ENCODE results near the gene TEX13D. TPM values are rescaled to one million over a fixed set of nuclear protein-coding genes. Genes with fewer than 3 reads are reported as not detected.

The TEX13D gene
- total and polyA plus RNA-seq, 2 experiments from 2014 or later = not detected

DNA sequence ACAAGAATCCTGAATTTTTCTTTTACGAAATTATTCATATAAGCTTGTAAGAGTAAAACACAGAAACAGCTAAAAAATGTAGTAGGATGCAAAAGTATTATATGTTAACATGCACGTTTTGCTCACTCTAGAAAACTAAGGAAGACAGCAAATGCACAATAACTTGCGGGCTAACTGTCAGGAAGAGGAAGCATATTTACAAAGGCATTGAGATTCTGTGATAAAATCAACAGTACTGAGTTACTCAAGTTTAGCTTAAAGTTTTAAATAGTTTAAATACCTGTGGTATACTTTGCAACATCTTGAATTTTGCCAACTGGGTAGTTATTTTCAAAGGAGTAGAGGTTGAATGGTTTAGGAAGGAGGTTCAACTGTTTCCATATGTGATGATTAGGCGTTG, 50.9 kb downstream of the TEX13D start:
- DNase-seq (ENCODE audit: low spot score) (no peak), ATAC-seq (no peak)
- H3K4me1 ChIP-seq (ENCODE audit: insufficient read depth) = peaks cover under 1% of the 10 kb centered on the region; the same call in 1 of the 2 replicates
- H3K27ac Mint-ChIP-seq = no peak overlapping the region
- TF ChIP-seq STAT1 (IDR thresholded peaks at IDR 0.05; ENCODE audit: unreplicated experiment) = no peak
- no peak for TF ChIP-seq ZNF331 (CRISPR knock-in tag; IDR thresholded peaks at IDR 0.05; ENCODE audit: low read depth)
- TF ChIP-seq, protein P1, sequence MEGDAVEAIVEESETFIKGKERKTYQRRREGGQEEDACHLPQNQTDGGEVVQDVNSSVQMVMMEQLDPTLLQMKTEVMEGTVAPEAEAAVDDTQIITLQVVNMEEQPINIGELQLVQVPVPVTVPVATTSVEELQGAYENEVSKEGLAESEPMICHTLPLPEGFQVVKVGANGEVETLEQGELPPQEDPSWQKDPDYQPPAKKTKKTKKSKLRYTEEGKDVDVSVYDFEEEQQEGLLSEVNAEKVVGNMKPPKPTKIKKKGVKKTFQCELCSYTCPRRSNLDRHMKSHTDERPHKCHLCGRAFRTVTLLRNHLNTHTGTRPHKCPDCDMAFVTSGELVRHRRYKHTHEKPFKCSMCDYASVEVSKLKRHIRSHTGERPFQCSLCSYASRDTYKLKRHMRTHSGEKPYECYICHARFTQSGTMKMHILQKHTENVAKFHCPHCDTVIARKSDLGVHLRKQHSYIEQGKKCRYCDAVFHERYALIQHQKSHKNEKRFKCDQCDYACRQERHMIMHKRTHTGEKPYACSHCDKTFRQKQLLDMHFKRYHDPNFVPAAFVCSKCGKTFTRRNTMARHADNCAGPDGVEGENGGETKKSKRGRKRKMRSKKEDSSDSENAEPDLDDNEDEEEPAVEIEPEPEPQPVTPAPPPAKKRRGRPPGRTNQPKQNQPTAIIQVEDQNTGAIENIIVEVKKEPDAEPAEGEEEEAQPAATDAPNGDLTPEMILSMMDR (conservative IDR thresholded peaks at IDR 0.05; ENCODE audit: low read depth in 2 of 2) = no peak
- TF ChIP-seq POLR2AphosphoS5 (IDR thresholded peaks at IDR 0.05; ENCODE audit: low read depth) = no peak
- TF ChIP-seq, protein P2, sequence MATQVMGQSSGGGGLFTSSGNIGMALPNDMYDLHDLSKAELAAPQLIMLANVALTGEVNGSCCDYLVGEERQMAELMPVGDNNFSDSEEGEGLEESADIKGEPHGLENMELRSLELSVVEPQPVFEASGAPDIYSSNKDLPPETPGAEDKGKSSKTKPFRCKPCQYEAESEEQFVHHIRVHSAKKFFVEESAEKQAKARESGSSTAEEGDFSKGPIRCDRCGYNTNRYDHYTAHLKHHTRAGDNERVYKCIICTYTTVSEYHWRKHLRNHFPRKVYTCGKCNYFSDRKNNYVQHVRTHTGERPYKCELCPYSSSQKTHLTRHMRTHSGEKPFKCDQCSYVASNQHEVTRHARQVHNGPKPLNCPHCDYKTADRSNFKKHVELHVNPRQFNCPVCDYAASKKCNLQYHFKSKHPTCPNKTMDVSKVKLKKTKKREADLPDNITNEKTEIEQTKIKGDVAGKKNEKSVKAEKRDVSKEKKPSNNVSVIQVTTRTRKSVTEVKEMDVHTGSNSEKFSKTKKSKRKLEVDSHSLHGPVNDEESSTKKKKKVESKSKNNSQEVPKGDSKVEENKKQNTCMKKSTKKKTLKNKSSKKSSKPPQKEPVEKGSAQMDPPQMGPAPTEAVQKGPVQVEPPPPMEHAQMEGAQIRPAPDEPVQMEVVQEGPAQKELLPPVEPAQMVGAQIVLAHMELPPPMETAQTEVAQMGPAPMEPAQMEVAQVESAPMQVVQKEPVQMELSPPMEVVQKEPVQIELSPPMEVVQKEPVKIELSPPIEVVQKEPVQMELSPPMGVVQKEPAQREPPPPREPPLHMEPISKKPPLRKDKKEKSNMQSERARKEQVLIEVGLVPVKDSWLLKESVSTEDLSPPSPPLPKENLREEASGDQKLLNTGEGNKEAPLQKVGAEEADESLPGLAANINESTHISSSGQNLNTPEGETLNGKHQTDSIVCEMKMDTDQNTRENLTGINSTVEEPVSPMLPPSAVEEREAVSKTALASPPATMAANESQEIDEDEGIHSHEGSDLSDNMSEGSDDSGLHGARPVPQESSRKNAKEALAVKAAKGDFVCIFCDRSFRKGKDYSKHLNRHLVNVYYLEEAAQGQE (IDR thresholded peaks at IDR 0.05; ENCODE audit: unreplicated experiment) = no peak
- TF ChIP-seq, protein P3, sequence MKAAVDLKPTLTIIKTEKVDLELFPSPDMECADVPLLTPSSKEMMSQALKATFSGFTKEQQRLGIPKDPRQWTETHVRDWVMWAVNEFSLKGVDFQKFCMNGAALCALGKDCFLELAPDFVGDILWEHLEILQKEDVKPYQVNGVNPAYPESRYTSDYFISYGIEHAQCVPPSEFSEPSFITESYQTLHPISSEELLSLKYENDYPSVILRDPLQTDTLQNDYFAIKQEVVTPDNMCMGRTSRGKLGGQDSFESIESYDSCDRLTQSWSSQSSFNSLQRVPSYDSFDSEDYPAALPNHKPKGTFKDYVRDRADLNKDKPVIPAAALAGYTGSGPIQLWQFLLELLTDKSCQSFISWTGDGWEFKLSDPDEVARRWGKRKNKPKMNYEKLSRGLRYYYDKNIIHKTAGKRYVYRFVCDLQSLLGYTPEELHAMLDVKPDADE (IDR thresholded peaks at IDR 0.05) = no peak
- TF ChIP-seq EZH2phosphoT487 (IDR thresholded peaks at IDR 0.05; ENCODE audit: unreplicated experiment) = no peak
- no peak for TF ChIP-seq NANOG (IDR thresholded peaks at IDR 0.05; ENCODE audit: borderline replicate concordance)
- no peak for TF ChIP-seq ZNF114 (CRISPR knock-in tag; IDR thresholded peaks at IDR 0.05)
- TF ChIP-seq, protein P4, sequence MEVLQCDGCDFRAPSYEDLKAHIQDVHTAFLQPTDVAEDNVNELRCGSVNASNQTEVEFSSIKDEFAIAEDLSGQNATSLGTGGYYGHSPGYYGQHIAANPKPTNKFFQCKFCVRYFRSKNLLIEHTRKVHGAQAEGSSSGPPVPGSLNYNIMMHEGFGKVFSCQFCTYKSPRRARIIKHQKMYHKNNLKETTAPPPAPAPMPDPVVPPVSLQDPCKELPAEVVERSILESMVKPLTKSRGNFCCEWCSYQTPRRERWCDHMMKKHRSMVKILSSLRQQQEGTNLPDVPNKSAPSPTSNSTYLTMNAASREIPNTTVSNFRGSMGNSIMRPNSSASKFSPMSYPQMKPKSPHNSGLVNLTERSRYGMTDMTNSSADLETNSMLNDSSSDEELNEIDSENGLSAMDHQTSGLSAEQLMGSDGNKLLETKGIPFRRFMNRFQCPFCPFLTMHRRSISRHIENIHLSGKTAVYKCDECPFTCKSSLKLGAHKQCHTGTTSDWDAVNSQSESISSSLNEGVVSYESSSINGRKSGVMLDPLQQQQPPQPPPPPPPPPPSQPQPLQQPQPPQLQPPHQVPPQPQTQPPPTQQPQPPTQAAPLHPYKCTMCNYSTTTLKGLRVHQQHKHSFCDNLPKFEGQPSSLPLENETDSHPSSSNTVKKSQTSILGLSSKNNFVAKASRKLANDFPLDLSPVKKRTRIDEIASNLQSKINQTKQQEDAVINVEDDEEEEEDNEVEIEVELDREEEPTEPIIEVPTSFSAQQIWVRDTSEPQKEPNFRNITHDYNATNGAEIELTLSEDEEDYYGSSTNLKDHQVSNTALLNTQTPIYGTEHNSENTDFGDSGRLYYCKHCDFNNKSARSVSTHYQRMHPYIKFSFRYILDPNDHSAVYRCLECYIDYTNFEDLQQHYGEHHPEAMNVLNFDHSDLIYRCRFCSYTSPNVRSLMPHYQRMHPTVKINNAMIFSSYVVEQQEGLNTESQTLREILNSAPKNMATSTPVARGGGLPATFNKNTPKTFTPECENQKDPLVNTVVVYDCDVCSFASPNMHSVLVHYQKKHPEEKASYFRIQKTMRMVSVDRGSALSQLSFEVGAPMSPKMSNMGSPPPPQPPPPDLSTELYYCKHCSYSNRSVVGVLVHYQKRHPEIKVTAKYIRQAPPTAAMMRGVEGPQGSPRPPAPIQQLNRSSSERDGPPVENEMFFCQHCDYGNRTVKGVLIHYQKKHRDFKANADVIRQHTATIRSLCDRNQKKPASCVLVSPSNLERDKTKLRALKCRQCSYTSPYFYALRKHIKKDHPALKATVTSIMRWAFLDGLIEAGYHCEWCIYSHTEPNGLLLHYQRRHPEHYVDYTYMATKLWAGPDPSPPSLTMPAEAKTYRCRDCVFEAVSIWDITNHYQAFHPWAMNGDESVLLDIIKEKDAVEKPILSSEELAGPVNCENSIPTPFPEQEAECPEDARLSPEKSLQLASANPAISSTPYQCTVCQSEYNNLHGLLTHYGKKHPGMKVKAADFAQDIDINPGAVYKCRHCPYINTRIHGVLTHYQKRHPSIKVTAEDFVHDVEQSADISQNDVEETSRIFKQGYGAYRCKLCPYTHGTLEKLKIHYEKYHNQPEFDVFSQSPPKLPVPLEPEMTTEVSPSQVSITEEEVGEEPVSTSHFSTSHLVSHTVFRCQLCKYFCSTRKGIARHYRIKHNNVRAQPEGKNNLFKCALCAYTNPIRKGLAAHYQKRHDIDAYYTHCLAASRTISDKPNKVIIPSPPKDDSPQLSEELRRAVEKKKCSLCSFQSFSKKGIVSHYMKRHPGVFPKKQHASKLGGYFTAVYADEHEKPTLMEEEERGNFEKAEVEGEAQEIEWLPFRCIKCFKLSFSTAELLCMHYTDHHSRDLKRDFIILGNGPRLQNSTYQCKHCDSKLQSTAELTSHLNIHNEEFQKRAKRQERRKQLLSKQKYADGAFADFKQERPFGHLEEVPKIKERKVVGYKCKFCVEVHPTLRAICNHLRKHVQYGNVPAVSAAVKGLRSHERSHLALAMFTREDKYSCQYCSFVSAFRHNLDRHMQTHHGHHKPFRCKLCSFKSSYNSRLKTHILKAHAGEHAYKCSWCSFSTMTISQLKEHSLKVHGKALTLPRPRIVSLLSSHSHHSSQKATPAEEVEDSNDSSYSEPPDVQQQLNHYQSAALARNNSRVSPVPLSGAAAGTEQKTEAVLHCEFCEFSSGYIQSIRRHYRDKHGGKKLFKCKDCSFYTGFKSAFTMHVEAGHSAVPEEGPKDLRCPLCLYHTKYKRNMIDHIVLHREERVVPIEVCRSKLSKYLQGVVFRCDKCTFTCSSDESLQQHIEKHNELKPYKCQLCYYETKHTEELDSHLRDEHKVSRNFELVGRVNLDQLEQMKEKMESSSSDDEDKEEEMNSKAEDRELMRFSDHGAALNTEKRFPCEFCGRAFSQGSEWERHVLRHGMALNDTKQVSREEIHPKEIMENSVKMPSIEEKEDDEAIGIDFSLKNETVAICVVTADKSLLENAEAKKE (CRISPR knock-in tag; IDR thresholded peaks at IDR 0.05) = no peak
- no peak for TF ChIP-seq EZH2 (IDR thresholded peaks at IDR 0.05; ENCODE audit: low read depth, unreplicated experiment)
- no peak for TF ChIP-seq CREB1 (CRISPR knock-in tag; IDR thresholded peaks at IDR 0.05; ENCODE audit: low read depth)
- TF ChIP-seq JUNB (IDR thresholded peaks at IDR 0.05; ENCODE audit: unreplicated experiment) = no peak
- H4K20me1 ChIP-seq (replicated peaks; ENCODE audit: insufficient read depth) = no peaks in the 10 kb centered on the region
- H3K4me3 Mint-ChIP-seq = no peak overlapping the region
- H3K36me3 ChIP-seq (ENCODE audit: insufficient read depth) = no peaks in the 10 kb centered on the region
- no peaks in the 10 kb centered on the region for H3K79me2 ChIP-seq (replicated peaks; ENCODE audit: insufficient read depth)
- no peak overlapping the region for H2AFZ ChIP-seq
- H3K4me2 ChIP-seq = no peak overlapping the region
- H3K27me3 Mint-ChIP-seq (ENCODE audit: insufficient read depth, low read depth, poor library complexity) = no peaks in the 10 kb centered on the region
- H3F3A ChIP-seq (replicated peaks; ENCODE audit: low read depth) = no peaks in the 10 kb centered on the region
- no peak overlapping the region for H3K4me3 ChIP-seq
- H3K9me2 ChIP-seq (ENCODE audit: insufficient read depth) = no peaks in the 10 kb centered on the region
- no peaks in the 10 kb centered on the region for H3K9me3 Mint-ChIP-seq
- no peak overlapping the region for H3K27ac ChIP-seq (ENCODE audit: low read depth)
- no peaks in the 10 kb centered on the region for H3K36me3 Mint-ChIP-seq (ENCODE audit: low read depth)
- H3K27me3 ChIP-seq (ENCODE audit: insufficient read depth) = no peaks in the 10 kb centered on the region
- H3K4me1 Mint-ChIP-seq = peaks cover 11% of the 10 kb centered on the region
